ENCODE measurements around the gene CDKAL1. TPM values are rescaled to one million over a fixed set of nuclear protein-coding genes. Genes with fewer than 3 reads are reported as not detected.

The CDKAL1 gene
- total RNA-seq, 1 donor from 2014 or later: 34.3 TPM

- no peak overlapping the region for H3K4me3 Mint-ChIP-seq (ENCODE audit: low read depth)
- H3K27ac Mint-ChIP-seq: no peak overlapping the region
- no peaks in the 10 kb centered on the region for H3K9me3 Mint-ChIP-seq (ENCODE audit: low read depth)
- DNase-seq (ENCODE audit: low spot score, unreplicated experiment): no peak
- no peaks in the 10 kb centered on the region for H3K36me3 Mint-ChIP-seq (ENCODE audit: insufficient read depth)
- TF ChIP-seq CTCF (IDR thresholded peaks at IDR 0.05; ENCODE audit: unreplicated experiment): no peak
- no peaks in the 10 kb centered on the region for H3K27me3 Mint-ChIP-seq
- peaks cover 20% of the 10 kb centered on the region for H3K4me1 Mint-ChIP-seq (ENCODE audit: low read depth)
Measured at GRCh38 chr6:20770773-20771172, 236.5 kb downstream of the CDKAL1 start.

GRCh38 chr6:20771409-20771808 is 237.2 kb downstream of the CDKAL1 start:
- no peak overlapping the region for H3K4me3 Mint-ChIP-seq (ENCODE audit: low read depth)
- peaks cover 16% of the 10 kb centered on the region for H3K4me1 Mint-ChIP-seq (ENCODE audit: low read depth)
- no peaks in the 10 kb centered on the region for H3K9me3 Mint-ChIP-seq (ENCODE audit: low read depth)
- H3K27ac Mint-ChIP-seq: no peak overlapping the region
- DNase-seq (ENCODE audit: low spot score, unreplicated experiment): no peak
- no peaks in the 10 kb centered on the region for H3K36me3 Mint-ChIP-seq (ENCODE audit: insufficient read depth)
- no peaks in the 10 kb centered on the region for H3K27me3 Mint-ChIP-seq
- no peak for TF ChIP-seq CTCF (IDR thresholded peaks at IDR 0.05; ENCODE audit: unreplicated experiment)

GRCh38 chr6:20773822-20774221 is 239.6 kb downstream of the CDKAL1 start:
- H3K27me3 Mint-ChIP-seq: no peaks in the 10 kb centered on the region
- H3K36me3 Mint-ChIP-seq (ENCODE audit: insufficient read depth): no peaks in the 10 kb centered on the region
- peaks cover 13% of the 10 kb centered on the region for H3K4me1 Mint-ChIP-seq (ENCODE audit: low read depth)
- H3K4me3 Mint-ChIP-seq (ENCODE audit: low read depth): no peak overlapping the region
- H3K27ac Mint-ChIP-seq: no peak overlapping the region
- no peak for TF ChIP-seq CTCF (IDR thresholded peaks at IDR 0.05; ENCODE audit: unreplicated experiment)
- no peak for DNase-seq (ENCODE audit: low spot score, unreplicated experiment)
- no peaks in the 10 kb centered on the region for H3K9me3 Mint-ChIP-seq (ENCODE audit: low read depth)

GRCh38 chr6:20775981-20776380 is 241.7 kb downstream of the CDKAL1 start:
- TF ChIP-seq CTCF (IDR thresholded peaks at IDR 0.05; ENCODE audit: unreplicated experiment): no peak
- no peak overlapping the region for H3K4me3 Mint-ChIP-seq (ENCODE audit: low read depth)
- H3K4me1 Mint-ChIP-seq (ENCODE audit: low read depth): peaks cover 6% of the 10 kb centered on the region
- H3K27me3 Mint-ChIP-seq: no peaks in the 10 kb centered on the region
- H3K9me3 Mint-ChIP-seq (ENCODE audit: low read depth): no peaks in the 10 kb centered on the region
- no peak overlapping the region for H3K27ac Mint-ChIP-seq
- peaks cover 1% of the 10 kb centered on the region for H3K36me3 Mint-ChIP-seq (ENCODE audit: insufficient read depth)
- no peak for DNase-seq (ENCODE audit: low spot score, unreplicated experiment)

GRCh38 chr6:20777801-20778200 is 243.5 kb downstream of the CDKAL1 start:
- TF ChIP-seq CTCF (IDR thresholded peaks at IDR 0.05; ENCODE audit: unreplicated experiment): no peak
- no peaks in the 10 kb centered on the region for H3K27me3 Mint-ChIP-seq
- no peak overlapping the region for H3K4me3 Mint-ChIP-seq (ENCODE audit: low read depth)
- H3K9me3 Mint-ChIP-seq (ENCODE audit: low read depth): no peaks in the 10 kb centered on the region
- H3K4me1 Mint-ChIP-seq (ENCODE audit: low read depth): peaks cover 6% of the 10 kb centered on the region
- no peak overlapping the region for H3K27ac Mint-ChIP-seq
- no peak for DNase-seq (ENCODE audit: low spot score, unreplicated experiment)
- H3K36me3 Mint-ChIP-seq (ENCODE audit: insufficient read depth): peaks cover 7% of the 10 kb centered on the region

Measured in progenitor cell of endocrine pancreas (in vitro differentiated cells).